AG04450 (cell line): ENCODE results near the gene DCLK2. TPM values are rescaled to one million over a fixed set of nuclear protein-coding genes. Genes with fewer than 3 reads are reported as not detected.

Experiments
- CTCF ChIA-PET: fragments of 300-600, 350-600 bp; formaldehyde crosslinking; extraction: SDS; loops from one replicate; lab custom pipeline; 2022; ENCODE audit warnings: antibody characterized with exemption, inconsistent platforms; lab: Charles Lee
- POLR2A ChIA-PET: fragments of 350-600 bp; formaldehyde crosslinking; extraction: SDS; loops from one replicate; lab custom pipeline; 2021; ENCODE audit warnings: antibody characterized with exemption, inconsistent platforms; lab: Yijun Ruan, JAX
- DNase-seq: peaks from one replicate; pipeline ENCODE4 v3.0.0-alpha.2; 2011; ENCODE audit warnings: low read depth, low spot score
- H3K27ac ChIP-seq: one replicate; pipeline ENCODE4 v1.5.1; 2012; ENCODE audit warnings: low read depth, low read length, control low read depth
- H3K27me3 ChIP-seq: one replicate; pipeline ENCODE4 v1.6.0; 2012; ENCODE audit warnings: low read length; ENCODE audit not compliant: control insufficient read depth, insufficient read depth
- H3K4me3 ChIP-seq: 2 replicates; pipeline ENCODE4 v1.5.1; 2011; ENCODE audit warnings: mild to moderate bottlenecking, low read depth, low read length, control low read depth
- H3K9me3 ChIP-seq: 2 replicates; pipeline ENCODE4 v1.5.1; 2012; ENCODE audit warnings: low read length; ENCODE audit not compliant: control insufficient read depth, insufficient read depth
- polyA plus RNA-seq: library from polyadenylated mRNA; depleted of rRNA; stranded (reverse); fragments of >200 nt; gene quantifications from 2 replicates; pipeline ENCODE4 v1.2.3, GENCODE V29; 2011
- TF ChIP-seq, protein P1 (sequence below): IDR thresholded peaks from 2 replicates; pipeline ENCODE4 v1.5.1; 2011; ENCODE audit warnings: low read depth, low read length, control low read depth, inconsistent platforms

Gene DCLK2
- polyA plus RNA-seq, 1 experiment: 7.3 TPM

GRCh38 chr4:150072906-150073714, 5.1 kb upstream of the DCLK2 start:
- no peak overlapping the region for H3K4me3 ChIP-seq
- POLR2A ChIA-PET: no interaction called here
- no peaks in the 10 kb centered on the region for H3K9me3 ChIP-seq
- TF ChIP-seq, protein P1, sequence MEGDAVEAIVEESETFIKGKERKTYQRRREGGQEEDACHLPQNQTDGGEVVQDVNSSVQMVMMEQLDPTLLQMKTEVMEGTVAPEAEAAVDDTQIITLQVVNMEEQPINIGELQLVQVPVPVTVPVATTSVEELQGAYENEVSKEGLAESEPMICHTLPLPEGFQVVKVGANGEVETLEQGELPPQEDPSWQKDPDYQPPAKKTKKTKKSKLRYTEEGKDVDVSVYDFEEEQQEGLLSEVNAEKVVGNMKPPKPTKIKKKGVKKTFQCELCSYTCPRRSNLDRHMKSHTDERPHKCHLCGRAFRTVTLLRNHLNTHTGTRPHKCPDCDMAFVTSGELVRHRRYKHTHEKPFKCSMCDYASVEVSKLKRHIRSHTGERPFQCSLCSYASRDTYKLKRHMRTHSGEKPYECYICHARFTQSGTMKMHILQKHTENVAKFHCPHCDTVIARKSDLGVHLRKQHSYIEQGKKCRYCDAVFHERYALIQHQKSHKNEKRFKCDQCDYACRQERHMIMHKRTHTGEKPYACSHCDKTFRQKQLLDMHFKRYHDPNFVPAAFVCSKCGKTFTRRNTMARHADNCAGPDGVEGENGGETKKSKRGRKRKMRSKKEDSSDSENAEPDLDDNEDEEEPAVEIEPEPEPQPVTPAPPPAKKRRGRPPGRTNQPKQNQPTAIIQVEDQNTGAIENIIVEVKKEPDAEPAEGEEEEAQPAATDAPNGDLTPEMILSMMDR: no peak
- peak; percentile 86 for DNase-seq
- peak overlapping the region; percentile 67 for H3K27ac ChIP-seq
- CTCF ChIA-PET: interaction anchor here (1.0 to 1.6 kb wide), 2 partner anchors 170 to 210 kb away, joined by 3 to 4 read pairs; no protein-coding TSS in a partner anchor
- no peaks in the 10 kb centered on the region for H3K27me3 ChIP-seq

DNA sequence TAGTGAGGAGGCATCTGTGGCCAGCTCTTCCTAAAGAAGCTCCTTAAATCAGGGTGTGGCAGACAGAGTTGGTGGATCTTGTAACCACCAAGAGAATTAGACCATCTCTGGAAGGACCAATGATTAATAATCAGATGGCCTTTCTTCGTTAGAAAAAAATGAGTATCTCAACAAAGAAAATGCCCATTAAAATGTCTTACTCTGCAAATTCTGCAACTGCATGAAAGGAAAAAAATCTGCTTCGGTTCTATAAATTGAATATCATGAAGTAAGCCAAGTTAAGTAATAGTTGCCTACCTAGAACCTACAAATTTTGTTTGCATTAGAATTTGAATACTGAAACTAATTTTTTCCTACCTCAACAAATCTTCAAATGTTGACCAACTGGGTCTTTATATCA, 4.2 kb upstream of the DCLK2 start:
- H3K9me3 ChIP-seq: peaks cover 3% of the 10 kb centered on the region; the same call in 1 of the 2 replicates
- no peak overlapping the region for H3K27ac ChIP-seq
- no peak overlapping the region for H3K4me3 ChIP-seq
- CTCF ChIA-PET: interaction anchor here (1.0 to 1.6 kb wide), 2 partner anchors 169 to 209 kb away, joined by 3 to 4 read pairs; no protein-coding TSS in a partner anchor
- POLR2A ChIA-PET: no interaction called here
- DNase-seq: no peak
- no peaks in the 10 kb centered on the region for H3K27me3 ChIP-seq
- TF ChIP-seq, protein P1: no peak

DNA sequence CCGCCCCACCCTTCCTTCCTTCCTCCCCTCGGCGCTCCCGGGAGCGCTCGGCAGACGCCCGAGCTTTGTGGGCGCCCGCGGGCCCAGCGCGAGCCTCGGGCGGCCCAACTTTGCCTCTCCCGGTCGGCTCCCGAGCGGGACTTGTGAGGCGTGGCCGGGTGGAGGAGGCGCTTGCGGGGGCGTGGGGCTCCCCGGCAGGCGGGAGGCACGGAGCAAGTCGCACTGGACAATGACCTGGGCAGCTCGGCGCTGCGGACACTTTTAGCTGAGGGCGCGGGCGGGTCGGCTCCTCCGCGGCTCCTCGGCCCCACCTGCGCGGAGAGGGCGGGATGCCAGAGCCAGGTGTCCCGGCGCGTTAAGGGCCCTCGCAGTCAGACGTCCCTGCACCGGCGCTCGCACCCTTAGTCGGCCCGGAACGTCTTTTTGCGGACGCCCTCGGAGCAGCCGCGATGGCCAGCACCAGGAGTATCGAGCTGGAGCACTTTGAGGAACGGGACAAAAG, 385 bp downstream of the DCLK2 start:
- DNase-seq: no peak
- ChIA-PET CTCF (interaction anchor here (0.8 to 2.7 kb wide), 2 partner anchors 25 to 68 kb away, joined by 3 to 9 read pairs; no protein-coding TSS in a partner anchor), POLR2A (interaction anchor here (0.6 to 2.0 kb wide), 6 partner anchors 12 to 166 kb away, joined by 3 to 10 read pairs (median 4); no protein-coding TSS in a partner anchor)
- H3K9me3 ChIP-seq: peaks cover 3% of the 10 kb centered on the region; the same call in 1 of the 2 replicates
- TF ChIP-seq, protein P1: no peak
- peak overlapping the region; percentile 47 for H3K27ac ChIP-seq
- H3K27me3 ChIP-seq: no peaks in the 10 kb centered on the region
- peak overlapping the region; percentile 78 for H3K4me3 ChIP-seq

GRCh38 chr4:150079081-150079581, 886 bp downstream of the DCLK2 start:
- CTCF ChIA-PET: interaction anchor here (0.7 to 2.7 kb wide), 4 partner anchors 25 to 164 kb away, joined by 3 to 9 read pairs (median 4); no protein-coding TSS in a partner anchor
- Histone ChIP-seq H3K4me3 (peak overlapping the region; percentile 78), H3K27ac (peak overlapping the region; percentile 47), H3K27me3 (no peaks in the 10 kb centered on the region), H3K9me3 (peaks cover 3% of the 10 kb centered on the region; the same call in 1 of the 2 replicates)
- TF ChIP-seq, protein P1: no peak; the same call in 1 of the 2 replicates
- DNase-seq: no peak
- POLR2A ChIA-PET: interaction anchor here (0.6 to 1.4 kb wide), 5 partner anchors 16 to 165 kb away, joined by 3 to 6 read pairs (median 4); no protein-coding TSS in a partner anchor
